Measurements from ENCODE around the gene CAMSAP1.

The CAMSAP1 gene

DNA sequence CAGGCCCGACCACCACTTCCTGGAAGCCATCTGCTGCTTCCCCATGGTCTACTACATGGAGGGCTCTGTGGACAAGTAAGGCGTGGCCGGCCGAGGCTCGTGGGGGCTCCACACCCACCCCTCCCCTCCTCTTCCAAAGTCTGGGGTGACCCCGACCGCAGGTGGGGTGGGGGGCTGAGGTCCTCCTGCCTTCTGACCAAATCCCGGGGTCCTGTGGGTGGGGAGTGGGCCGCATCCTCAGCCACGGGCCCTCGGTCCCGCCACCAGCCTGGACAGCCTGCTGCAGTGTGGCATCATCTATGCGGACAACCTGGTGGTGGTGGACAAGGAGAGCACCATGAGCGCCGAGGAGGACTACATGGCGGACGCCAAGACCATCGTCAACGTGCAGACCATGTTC, 128.9 kb downstream of the CAMSAP1 start:
- Mint-ChIP-seq H3K27ac (no peak overlapping the region), H3K9me3 (no peaks in the 10 kb centered on the region)

DNA sequence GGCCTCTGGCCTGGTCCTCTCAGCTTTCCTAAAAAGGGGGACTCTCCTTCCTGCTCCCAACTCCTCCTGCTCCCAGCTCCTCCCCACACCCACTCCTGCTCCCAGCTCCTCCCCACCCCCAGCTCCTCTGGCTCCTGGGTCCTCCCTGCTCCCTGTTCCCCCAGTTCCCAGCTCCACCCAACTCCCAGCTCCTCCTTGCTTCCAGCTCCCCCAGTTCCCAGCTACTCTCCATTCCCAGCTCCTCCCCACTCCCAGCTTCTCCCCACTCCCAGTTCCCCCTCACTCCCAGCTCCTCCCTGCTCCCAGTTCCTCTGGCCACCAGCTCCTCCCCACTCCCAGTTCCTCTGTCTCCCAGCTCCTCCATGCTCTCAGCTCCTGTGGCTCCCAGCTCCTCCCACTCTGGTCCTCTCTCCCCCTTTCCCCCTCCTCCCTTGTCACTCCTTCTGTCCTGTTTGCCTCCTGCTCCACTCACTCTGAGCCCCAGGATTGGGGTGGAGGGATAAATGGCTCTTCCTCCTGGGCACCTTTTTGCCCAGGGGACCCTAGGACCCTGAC, 129.6 kb downstream of the CAMSAP1 start:
- no peaks in the 10 kb centered on the region for H3K27me3 Mint-ChIP-seq (ENCODE audit: low read depth)
- no peak overlapping the region for H3K27ac Mint-ChIP-seq
- no peak overlapping the region for H3K4me3 Mint-ChIP-seq
- H3K9me3 Mint-ChIP-seq: no peaks in the 10 kb centered on the region
- no peaks in the 10 kb centered on the region for H3K4me1 Mint-ChIP-seq (ENCODE audit: low read depth)
- no peaks in the 10 kb centered on the region for H3K36me3 Mint-ChIP-seq (ENCODE audit: low read depth)

More for the DNA sequence above, 128.9 kb downstream of the CAMSAP1 start:
- Mint-ChIP-seq H3K4me3 (no peak overlapping the region), H3K36me3 (ENCODE audit: low read depth) (no peaks in the 10 kb centered on the region), H3K27me3 (ENCODE audit: low read depth) (no peaks in the 10 kb centered on the region), H3K4me1 (ENCODE audit: low read depth) (no peaks in the 10 kb centered on the region)

DNA sequence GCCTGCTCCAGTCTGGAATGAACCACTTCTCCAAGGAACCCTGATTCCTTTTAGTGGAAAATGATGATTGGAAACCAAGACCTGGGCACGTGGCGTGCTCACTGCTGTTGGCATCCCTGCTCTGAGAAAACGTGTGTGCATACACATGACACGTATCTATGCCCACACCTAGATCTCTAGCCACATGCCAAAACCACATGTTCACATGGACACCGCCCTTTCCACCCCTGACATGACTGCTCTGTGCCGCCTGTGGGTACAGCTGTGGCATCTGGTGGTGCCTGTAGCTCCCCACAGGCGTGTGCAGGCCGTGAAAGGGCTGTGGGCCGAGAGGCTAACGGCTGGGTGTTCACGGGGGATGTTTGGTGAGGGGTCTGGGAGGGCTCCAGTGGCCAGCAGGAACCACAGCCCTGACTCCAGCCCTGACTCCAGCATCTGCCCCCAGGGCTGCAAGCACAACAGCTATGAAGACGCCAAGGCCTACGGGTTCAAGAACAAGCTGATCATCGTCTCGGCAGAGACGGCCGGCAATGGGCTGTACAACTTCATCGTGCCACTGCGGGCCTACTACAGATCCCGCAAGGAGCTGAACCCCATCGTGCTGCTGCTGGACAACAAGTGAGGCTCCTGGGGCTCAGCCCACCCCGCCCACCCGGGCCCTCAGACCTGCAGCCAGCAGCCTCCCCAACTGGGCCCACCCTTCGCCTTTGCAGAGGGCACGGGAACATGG, 130.3 kb downstream of the CAMSAP1 start:
- no peak overlapping the region for H3K4me3 Mint-ChIP-seq
- no peaks in the 10 kb centered on the region for H3K27me3 Mint-ChIP-seq (ENCODE audit: low read depth)
- no peaks in the 10 kb centered on the region for H3K4me1 Mint-ChIP-seq (ENCODE audit: low read depth)
- no peaks in the 10 kb centered on the region for H3K9me3 Mint-ChIP-seq
- no peak overlapping the region for H3K27ac Mint-ChIP-seq
- no peaks in the 10 kb centered on the region for H3K36me3 Mint-ChIP-seq (ENCODE audit: low read depth)

DNA sequence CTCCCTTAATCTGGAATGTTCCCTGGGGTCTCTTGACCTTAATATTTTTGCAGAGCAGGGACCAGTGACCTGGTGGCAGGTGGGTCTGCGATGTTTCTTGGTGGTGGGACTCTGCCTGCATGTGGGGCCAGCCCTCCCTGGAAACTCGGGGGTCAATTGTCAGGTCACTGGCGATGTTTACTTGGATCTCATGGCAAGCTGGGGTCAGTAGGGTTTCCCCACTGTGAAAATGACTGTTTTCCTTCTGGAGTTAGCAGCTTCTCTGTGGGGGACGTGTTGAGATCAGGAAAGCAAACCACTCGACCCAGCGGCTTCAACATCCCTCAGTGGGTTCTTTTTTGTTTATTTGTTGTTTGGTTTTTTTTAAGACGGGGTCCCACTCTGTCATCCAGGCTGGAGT, 131.4 kb downstream of the CAMSAP1 start:
- Mint-ChIP-seq H3K36me3 (ENCODE audit: low read depth) (no peaks in the 10 kb centered on the region), H3K9me3 (no peaks in the 10 kb centered on the region), H3K27ac (no peak overlapping the region), H3K4me1 (ENCODE audit: low read depth) (no peaks in the 10 kb centered on the region), H3K4me3 (no peak overlapping the region), H3K27me3 (ENCODE audit: low read depth) (no peaks in the 10 kb centered on the region)

DNA sequence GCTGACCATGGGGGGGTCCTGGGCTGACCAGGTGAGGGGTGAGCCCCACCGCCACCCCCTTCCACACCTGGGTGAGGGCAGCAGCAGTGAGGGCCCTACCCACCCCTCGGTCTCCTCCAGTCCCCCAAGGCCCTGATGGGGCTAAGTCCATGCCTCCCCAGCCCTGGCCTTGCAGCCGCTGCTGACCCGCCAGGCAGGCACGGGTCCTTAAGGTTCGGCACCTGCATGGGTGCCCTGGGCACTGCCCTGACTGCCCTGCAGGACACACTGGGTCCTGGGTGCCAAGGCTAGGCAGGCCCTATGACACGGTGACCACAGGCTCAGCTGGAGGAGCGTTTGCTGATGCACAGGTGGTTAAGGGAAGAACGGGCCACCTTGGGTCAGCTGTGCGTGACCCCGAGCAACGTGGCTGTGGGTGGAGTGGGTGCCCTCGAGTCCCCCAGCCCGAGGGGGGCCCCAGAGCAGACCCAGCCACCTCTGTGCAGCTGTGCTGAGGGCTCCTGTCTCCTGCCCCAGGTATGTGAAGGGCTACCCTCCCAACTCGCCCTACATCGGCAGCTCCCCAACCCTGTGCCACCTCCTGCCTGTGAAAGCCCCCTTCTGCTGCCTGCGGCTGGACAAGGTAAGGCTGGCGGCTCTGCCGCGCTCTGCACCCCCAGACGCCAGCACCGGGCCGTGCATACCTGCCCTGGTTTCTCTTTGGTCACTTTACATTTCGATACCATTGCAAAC, 132.4 kb downstream of the CAMSAP1 start:
- Mint-ChIP-seq H3K9me3 (no peaks in the 10 kb centered on the region), H3K4me1 (ENCODE audit: low read depth) (no peaks in the 10 kb centered on the region), H3K4me3 (no peak overlapping the region), H3K36me3 (ENCODE audit: low read depth) (no peaks in the 10 kb centered on the region), H3K27me3 (ENCODE audit: low read depth) (no peaks in the 10 kb centered on the region), H3K27ac (no peak overlapping the region)

DNA sequence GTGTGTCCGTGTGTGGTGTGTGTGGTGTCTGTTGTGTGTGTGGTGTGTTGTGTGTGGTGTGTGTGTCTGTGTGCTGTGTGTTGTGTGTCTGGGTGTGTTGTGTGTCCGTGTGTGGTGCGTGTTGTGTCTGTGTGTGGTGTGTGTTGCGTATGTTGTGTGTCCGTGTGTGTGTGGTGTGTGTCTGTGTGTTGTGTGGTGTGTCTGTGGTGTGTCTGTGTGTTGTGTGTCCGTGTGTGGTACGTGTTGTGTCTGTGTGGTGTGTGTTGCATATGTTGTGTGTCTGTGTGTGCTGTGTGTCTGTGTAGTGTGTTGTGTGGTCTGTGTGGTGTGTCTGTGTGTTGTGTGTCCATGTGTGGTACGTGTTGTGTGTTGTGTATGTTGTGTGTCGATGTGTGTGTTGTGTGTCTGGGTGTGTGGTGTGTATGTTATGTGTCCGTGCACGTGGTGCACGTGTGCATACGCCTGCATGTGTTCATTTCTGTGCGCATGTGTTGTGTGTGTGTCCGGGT, 133.1 kb downstream of the CAMSAP1 start:
- Mint-ChIP-seq H3K4me3 (no peak overlapping the region), H3K36me3 (ENCODE audit: low read depth) (no peaks in the 10 kb centered on the region), H3K27me3 (ENCODE audit: low read depth) (no peaks in the 10 kb centered on the region)

DNA sequence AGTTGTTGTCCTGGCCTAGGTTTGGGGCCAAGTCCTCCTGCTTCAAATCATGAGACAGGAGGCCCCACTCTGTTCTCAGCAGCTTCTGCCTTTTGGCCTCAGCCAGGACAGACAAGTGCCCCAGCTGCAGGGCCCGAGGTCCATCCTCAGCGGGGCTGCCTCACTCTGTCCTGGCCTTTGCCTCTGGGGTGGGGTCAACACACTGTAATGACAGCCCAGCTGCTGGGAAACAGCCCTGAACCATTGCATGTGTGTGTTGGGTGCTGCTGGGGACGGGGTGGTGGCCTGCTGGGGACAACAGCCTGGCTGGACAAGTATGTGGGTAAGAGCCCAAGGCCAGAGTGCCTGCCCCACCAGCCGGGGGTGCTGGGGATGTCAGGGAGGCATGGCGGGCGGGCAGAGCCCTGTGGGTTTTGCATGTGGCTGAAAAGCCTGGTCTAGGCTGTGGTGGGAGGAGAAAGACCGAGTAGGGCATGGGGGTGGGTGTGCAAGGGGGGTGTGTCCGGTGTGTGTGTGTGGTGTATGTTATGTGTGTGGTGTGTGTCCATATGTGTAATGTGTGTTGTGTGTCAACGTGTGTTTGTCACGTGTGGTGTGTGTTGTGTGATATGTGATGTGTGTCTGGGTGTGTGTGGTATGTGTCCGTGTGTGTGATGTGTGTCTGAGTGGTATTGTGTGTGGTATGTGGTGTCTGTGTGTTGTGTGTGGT, 133.7 kb downstream of the CAMSAP1 start:
- H3K27ac Mint-ChIP-seq: no peak overlapping the region
- H3K4me1 Mint-ChIP-seq (ENCODE audit: low read depth): no peaks in the 10 kb centered on the region
- H3K4me3 Mint-ChIP-seq: no peak overlapping the region
- no peaks in the 10 kb centered on the region for H3K9me3 Mint-ChIP-seq
- no peaks in the 10 kb centered on the region for H3K36me3 Mint-ChIP-seq (ENCODE audit: low read depth)
- H3K27me3 Mint-ChIP-seq (ENCODE audit: low read depth): no peaks in the 10 kb centered on the region

More for the DNA sequence above, 133.1 kb downstream of the CAMSAP1 start:
- no peaks in the 10 kb centered on the region for H3K4me1 Mint-ChIP-seq (ENCODE audit: low read depth)
- H3K27ac Mint-ChIP-seq: no peak overlapping the region
- H3K9me3 Mint-ChIP-seq: no peaks in the 10 kb centered on the region

DNA sequence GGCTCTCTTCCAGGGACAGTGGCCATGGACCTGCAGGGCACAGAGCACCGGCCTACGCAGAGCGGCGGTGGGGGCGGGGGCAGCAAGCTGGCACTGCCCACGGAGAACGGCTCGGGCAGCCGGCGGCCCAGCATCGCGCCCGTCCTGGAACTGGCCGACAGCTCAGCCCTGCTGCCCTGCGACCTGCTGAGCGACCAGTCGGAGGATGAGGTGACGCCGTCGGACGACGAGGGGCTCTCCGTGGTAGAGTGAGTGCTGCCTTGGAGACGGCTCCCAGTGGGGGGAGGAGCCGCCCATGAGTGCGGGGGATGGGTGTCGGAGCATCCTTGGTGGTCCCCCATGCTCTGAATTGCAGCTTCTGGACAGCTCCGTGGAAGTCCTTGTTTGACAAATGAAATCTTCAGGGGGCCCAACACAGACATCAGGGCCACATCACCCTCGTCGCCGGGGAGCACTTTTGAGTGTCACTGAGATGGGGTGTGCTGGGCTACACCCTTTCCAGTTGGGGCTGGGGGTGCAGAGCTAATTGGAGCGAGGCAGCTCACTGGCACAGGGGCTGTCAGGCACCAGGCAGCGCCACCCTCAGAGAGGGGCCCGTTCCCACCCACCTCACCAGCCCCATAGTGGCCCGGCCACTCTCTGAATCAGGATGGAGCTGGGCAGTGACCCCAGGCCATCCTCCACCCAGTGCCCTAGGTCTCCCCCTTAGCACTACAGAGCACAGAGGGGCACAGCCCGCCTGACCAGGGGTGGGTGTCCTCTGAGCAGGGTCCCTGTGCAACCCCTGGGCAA, 134.4 kb downstream of the CAMSAP1 start:
- H3K27me3 Mint-ChIP-seq (ENCODE audit: low read depth): no peaks in the 10 kb centered on the region
- no peaks in the 10 kb centered on the region for H3K4me1 Mint-ChIP-seq (ENCODE audit: low read depth)
- H3K27ac Mint-ChIP-seq: no peak overlapping the region
- H3K36me3 Mint-ChIP-seq (ENCODE audit: low read depth): no peaks in the 10 kb centered on the region
- no peaks in the 10 kb centered on the region for H3K9me3 Mint-ChIP-seq
- H3K4me3 Mint-ChIP-seq: no peak overlapping the region

DNA sequence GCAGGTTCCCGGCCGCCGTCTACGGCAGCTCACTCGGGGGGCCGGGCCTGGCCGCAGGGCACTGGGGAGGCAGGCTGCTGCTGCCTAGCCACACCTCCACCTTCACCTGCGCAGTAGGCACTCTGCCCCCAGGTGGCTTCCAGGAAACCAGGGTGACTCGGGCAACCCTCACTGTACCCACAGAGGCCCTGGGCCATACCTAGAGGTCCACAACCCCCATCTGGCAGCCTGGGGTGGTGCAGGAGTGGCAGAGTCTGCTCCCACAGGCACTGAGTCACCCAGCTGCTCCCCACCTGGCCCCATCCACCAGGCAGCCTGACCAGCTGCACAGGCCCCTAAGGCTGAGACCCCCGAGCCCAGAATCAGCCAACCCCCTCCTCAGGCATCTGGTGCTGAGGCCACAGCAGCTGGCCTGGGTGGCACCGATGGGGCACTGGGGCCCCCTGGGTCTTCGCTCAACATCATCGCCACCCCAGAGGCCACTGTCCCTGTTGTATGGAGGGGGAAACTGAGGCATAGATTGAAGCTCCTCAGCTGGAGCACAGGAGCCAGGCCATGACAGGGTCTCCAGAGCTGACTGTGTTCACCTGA, 135.2 kb downstream of the CAMSAP1 start:
- Mint-ChIP-seq H3K36me3 (ENCODE audit: low read depth) (no peaks in the 10 kb centered on the region), H3K27me3 (ENCODE audit: low read depth) (no peaks in the 10 kb centered on the region), H3K4me1 (ENCODE audit: low read depth) (no peaks in the 10 kb centered on the region), H3K27ac (no peak overlapping the region), H3K4me3 (no peak overlapping the region), H3K9me3 (no peaks in the 10 kb centered on the region)

DNA sequence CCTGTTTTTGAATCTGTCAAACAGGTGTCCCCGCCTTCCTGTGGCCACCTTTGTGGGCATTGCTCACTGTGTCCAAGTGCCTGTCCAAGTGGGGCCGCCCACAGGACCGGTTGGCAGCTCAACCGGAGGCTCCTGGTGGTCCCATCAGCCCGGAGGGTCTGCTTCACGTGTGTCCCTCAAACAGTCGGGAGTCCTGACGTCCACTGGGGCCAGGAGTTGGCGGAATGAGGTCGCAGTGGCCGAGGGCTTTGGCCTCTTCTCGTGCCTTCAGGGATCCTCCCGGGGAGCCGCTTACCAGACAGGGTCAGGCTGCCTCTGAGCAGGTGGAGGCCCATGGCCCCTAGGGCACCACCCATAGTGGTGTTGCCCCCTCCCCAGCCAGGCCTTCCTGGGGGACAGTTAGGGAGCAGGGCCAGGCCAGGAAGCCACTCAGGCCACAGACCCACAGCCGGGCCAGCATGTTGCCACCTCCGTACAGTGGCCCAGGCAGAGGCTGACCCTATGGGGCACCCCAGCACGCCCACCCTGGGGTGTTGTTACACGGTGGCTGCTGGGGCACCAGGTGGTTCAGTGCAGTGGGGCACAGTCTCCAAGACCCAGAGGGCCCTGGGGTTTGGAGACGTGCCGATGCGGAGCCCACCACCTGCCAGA, 135.8 kb downstream of the CAMSAP1 start:
- Mint-ChIP-seq H3K4me3 (no peak overlapping the region), H3K27ac (no peak overlapping the region), H3K36me3 (ENCODE audit: low read depth) (no peaks in the 10 kb centered on the region), H3K27me3 (ENCODE audit: low read depth) (no peaks in the 10 kb centered on the region), H3K9me3 (peaks cover 3% of the 10 kb centered on the region), H3K4me1 (ENCODE audit: low read depth) (no peaks in the 10 kb centered on the region)

DNA sequence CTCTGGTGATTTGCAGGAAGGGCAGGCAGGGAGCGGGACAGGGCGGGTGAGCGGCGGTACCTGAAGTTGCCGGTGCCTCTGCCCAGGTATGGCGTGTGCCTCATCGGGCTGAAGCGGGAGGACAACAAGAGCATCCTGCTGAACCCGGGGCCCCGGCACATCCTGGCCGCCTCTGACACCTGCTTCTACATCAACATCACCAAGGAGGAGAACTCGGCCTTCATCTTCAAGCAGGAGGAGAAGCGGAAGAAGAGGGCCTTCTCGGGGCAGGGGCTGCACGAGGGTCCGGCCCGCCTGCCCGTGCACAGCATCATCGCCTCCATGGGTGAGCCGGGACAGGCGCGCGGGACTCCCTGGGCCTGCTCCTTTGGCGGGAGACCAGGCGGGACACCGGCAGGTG, 136.6 kb downstream of the CAMSAP1 start:
- no peaks in the 10 kb centered on the region for H3K4me1 Mint-ChIP-seq (ENCODE audit: low read depth)
- H3K27ac Mint-ChIP-seq: no peak overlapping the region
- H3K27me3 Mint-ChIP-seq (ENCODE audit: low read depth): no peaks in the 10 kb centered on the region
- H3K36me3 Mint-ChIP-seq (ENCODE audit: low read depth): no peaks in the 10 kb centered on the region
- peaks cover 3% of the 10 kb centered on the region for H3K9me3 Mint-ChIP-seq
- H3K4me3 Mint-ChIP-seq: no peak overlapping the region

DNA sequence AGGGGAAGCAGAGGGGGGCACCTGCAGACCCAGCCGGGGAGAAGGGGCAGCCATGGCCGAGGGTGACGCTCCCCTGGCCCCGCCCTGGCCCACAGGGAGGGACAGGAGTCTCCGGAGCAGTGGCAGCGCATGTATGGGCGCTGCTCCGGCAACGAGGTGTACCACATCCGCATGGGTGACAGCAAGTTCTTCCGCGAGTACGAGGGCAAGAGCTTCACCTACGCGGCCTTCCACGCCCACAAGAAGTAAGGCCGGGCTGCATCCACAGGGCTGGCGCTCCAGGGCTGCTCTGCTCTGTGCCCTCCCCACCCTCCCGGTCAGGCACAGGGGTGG, 137.2 kb downstream of the CAMSAP1 start:
- Mint-ChIP-seq H3K36me3 (ENCODE audit: low read depth) (no peaks in the 10 kb centered on the region), H3K9me3 (peaks cover 3% of the 10 kb centered on the region), H3K4me1 (ENCODE audit: low read depth) (no peaks in the 10 kb centered on the region)

DNA sequence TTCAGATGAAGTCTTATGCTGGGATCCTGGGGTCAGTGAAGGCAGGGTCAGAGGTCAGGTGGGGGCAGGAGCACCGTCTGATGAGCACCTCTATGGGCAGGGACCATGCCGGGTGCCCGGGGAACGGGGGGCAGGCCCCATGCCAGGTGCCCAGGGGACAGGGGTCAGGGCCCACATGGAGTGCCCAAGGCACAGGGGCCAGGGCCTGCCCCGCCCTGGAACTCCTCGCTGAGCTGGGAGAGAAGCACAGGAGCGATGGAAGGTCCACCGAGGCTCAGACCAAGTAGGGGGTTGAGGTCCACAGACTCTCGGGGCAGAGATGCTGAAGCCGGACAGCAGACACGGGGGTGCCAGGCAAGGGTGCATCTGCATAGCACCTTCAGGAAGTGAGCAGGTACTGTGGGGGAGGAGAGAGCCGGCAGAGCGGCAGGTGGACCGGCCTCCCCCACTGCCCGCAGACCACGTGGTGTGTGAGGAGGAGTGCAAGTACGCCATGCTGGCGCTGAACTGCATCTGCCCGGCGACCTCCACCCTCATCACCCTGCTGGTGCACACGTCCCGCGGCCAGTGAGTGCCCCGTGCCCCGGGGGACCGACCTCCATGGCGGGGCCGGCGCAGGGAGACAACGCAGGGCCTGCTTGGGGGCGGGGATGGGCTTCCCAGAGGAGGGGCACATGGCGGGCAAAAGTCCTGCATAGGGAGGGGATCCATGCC, 137.7 kb downstream of the CAMSAP1 start:
- Mint-ChIP-seq H3K4me1 (ENCODE audit: low read depth) (no peaks in the 10 kb centered on the region), H3K27ac (no peak overlapping the region), H3K27me3 (ENCODE audit: low read depth) (no peaks in the 10 kb centered on the region), H3K4me3 (no peak overlapping the region), H3K36me3 (ENCODE audit: low read depth) (no peaks in the 10 kb centered on the region), H3K9me3 (peaks cover 3% of the 10 kb centered on the region)

More for the DNA sequence above, 137.2 kb downstream of the CAMSAP1 start:
- Mint-ChIP-seq H3K4me3 (no peak overlapping the region), H3K27me3 (ENCODE audit: low read depth) (no peaks in the 10 kb centered on the region), H3K27ac (no peak overlapping the region)

Measured in T-helper 1 cell treated with Interleukin-12 subunit alpha and Interleukin-12 subunit beta and Interleukin-4 antibody, amounts not matched to agents 30 μg/mL and 1 μg/mL, for 36 hours (primary cell).